Activated CD4-positive, CD25-positive, alpha-beta regulatory T cell (primary cell): ENCODE data around the gene GHR.

Experiments used
- DNase-seq, 4 experiments: peaks; one replicate each; lab custom pipeline; 2025; lab: John Stamatoyannopoulos, UW

GHR gene

GRCh38 chr5:42516282-42517042 lies 93.2 kb downstream of the GHR start:
- no peak for DNase-seq

- DNase-seq = no peak
Measured at GRCh38 chr5:42517164-42517563, 93.9 kb downstream of the GHR start.

DNA sequence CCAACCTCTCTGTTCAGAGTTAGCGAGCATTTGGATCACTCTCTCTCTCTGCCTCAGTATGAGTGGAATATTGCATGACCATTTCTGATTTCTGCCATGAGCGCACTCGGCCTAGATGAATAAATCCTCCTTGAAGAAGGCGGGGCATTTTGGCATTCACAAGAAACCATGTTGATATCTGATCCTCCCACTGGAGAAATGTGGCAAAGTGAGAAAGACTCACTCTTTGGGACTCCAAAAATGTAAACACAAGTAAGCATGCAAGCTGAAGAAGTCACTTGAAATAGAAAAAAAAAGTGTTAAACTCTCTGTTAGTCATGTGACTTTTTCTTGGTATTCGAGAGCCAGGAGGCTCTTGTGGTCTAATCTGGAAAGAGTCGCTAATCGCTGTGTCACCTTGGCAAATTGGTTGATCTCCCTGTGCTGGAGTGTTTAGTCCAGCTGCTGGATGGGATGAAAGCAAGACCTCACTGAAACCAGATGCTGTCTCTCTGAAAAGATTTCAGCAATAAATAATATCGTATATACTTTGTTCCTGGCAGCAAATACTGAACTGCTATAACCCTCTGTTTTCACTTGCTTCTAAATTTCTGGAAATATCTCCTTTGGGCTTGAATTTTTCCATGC lies 95.5 kb downstream of the GHR start:
- no peak for DNase-seq

- DNase-seq = no peak
Measured at GRCh38 chr5:42520203-42520602, 97.0 kb downstream of the GHR start.

DNA sequence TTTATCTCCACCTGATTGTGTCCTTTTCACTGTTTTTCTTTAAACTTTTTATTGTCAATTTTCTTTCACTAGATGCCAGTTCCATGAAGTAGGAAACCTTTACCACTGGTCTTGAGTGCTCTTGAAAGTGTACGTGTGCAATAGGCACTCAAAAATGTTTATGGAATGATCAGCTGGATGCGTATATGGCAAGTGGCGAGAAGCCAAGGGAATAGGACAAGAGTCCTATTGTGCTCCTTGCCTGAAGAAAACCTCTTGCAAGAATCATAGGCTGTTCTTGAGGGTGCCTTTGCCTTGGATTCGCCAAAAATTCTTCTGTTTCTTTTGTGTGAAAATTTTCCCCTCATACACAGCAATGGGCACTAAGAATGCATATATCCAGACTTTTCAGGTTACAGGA lies 97.7 kb downstream of the GHR start:
- DNase-seq = no peak

DNA sequence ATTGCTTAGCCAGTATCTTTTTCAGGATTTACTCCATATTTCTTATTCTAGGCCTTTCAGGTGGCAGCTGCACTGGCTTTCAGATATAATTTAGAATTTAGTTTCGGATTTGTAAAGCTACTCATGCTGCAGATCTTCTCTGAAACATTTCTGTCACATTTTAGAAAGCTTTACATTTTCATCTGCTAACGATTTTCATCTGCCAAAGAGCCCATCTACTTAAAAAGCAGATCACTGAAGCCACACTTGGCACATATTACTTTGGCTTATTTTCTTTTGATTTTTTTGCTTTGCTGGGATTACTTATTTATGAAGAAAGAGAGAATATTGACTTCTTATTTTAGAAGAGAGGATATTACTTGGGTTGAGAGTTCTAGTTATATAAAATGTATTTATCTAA lies 98.2 kb downstream of the GHR start:
- no peak for DNase-seq

DNA sequence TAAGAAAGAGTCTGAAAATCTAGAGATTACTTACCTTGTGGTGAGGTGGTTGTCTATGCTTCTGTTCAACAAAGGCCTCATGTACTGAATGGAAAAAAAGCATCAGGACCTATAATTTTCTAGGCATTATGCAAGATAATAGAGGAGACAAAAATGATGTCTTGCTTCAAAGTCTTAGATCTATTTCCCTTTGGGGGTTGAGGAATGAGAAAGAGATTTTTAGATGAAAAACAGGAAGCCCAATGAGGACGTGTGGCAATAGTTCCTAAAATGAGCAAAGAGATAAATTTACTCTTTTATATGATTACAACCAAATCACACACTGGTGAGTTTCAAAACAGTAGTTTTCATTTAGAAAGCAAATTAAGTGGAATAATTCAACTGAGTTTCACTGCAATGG lies 99.5 kb downstream of the GHR start:
- no peak for DNase-seq

- no peak for DNase-seq
Measured at GRCh38 chr5:42526179-42526578, 102.9 kb downstream of the GHR start.

DNA sequence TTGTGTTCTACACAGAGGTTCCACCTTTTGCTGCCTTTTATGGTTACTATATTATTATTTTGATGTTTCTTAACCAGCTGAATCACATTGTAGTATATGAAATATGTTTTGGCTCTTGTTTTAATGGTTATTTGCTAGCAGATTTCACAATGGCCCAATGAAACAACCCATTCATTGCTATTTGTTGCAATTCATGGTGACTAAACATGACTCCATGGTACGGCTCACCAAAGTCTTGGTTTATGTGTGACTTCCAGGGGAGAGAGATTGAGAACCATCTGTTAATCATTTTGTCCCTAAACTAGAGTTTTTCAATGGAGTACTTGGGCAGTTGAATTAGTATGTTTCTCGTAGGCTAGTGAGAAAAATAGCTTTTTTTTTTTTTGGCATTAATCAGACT lies 108.4 kb downstream of the GHR start:
- no peak for DNase-seq

DNA sequence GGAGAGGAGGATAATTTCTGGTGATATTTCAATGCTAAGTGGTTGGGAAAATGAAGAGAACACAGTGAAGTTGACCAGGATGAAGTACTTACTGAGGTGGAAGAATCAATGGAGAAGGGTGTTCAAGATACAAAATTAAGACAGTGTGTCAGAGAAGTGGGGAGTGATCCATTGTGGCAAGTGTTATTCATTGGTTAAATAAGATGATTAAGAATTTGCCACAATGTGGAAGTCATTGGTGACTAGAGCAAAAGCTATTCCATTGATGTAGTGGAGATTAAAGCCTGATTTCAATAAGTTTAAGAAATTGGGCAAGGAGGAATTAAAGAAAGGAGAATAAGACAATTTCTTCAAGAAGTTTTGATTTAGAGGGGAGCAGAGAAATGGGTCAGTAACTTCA lies 118.9 kb downstream of the GHR start:
- no peak for DNase-seq

DNA sequence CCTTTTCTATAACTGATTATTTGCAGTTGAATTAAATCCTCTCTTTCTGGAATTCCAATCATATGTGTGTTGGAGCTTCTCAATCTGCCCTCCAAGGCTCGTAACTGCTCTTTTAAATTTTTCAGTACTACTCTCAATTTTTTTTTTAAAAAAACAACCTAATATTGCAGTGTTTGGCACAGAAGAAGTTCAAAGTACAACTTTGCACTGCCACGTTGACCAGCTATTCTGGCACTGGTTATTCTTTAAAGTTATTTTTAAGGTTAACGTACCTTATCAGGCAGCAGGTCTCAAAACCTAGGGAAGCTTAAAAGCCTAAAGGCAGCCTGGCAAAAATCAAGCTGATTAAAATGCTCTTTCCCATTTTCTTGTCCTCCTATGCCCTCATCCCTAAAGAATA lies 120.5 kb downstream of the GHR start:
- DNase-seq = no peak

GRCh38 chr5:42545038-42545437 lies 121.8 kb downstream of the GHR start:
- no peak for DNase-seq

- no peak for DNase-seq
Measured at GRCh38 chr5:42547141-42547540, 123.9 kb downstream of the GHR start.

DNA sequence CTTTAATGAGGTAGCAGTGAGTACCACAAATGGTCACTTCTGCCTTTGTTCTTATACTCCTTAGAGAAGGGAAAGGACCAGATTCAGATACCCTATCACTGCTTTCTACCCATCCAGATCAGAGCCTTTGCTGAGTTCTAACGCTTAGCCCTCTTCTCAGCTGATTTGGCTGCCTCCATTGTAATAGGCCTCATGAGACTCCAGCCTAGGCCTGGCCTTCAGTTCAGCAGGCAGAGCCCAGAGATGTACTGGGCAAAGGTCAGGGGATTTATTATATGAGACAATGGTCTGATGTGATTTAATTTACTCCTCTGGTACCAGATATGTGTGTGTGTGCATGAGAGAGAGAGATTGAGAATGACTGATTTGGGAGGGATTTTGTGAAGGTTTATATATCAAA lies 124.7 kb downstream of the GHR start:
- no peak for DNase-seq

DNA sequence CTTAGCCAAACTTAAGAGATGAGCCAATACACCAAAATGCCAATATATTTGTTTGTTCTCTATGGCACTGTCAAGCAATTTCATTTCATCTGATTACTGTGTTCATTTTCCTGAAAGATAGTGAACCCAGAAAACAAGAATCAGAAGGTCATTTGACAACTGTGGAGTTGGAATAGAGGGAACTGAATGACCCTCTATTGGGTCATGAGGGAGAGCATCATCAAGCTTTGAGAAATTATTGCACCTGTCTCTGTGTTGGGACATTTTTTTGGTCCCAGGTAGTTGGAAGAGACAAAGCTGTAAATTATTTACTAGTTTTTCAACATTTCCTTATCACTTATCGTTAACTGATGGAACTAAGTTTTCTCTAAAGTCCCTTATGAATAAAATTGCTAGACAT lies 129.4 kb downstream of the GHR start:
- no peak for DNase-seq

GRCh38 chr5:42553461-42553860 lies 130.2 kb downstream of the GHR start:
- DNase-seq = no peak

GRCh38 chr5:42555010-42555409 lies 131.8 kb downstream of the GHR start:
- DNase-seq = no peak

- no peak for DNase-seq
Measured at GRCh38 chr5:42555797-42556196, 132.6 kb downstream of the GHR start.

- DNase-seq = no peak
Measured at GRCh38 chr5:42557689-42558088, 134.4 kb downstream of the GHR start.

DNA sequence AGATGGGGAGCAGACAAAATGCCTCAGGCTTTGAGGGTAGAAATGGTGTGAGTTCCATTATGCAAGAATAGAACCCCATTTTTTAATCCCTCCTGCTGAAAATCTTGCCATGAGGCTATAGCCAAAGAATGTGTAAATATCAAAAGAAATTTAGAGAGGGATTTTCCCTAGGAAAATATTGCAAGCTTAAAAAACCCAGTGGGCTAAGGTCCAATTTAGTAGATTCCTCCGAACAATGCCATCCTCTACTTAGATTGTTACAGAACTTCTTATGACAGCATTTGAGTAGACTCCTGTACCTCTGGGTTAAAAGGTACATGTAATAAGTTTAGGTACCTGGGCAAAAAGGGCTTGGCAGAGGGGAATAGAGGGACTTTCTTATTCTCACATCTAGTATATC lies 138.4 kb downstream of the GHR start:
- DNase-seq = no peak

- DNase-seq = no peak
Measured at GRCh38 chr5:42564689-42565356, 141.6 kb downstream of the GHR start.

DNA sequence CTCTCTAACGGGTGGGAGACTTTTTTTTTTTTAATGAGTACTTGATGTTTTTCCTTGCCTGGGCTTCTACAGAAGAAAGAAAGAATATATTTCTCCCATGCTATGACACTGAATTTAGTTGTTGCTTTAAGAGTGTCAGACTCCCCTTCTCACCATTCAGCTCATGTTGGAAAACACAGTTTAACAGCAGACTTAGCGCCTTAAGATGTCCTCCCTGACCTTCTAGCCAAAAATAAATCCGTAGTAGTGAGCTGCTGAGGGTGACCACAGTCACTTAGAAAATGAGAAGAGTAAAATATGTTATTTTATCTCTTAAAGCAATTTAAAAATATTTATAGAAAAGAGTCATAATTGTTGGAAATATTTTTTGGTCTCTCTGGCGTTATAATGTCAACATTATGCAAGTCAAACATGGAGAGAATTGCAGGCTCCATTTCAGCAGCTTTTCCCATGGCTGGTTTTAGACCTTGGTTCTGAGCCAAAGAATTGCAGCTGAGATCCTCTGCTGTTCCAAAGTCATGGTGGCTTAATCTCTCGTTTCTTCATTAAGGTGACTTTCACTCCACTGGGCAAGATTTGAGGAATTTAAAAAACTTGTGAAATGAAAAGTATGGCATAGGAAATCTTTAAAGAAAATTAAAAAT lies 143.5 kb downstream of the GHR start:
- DNase-seq = no peak

DNA sequence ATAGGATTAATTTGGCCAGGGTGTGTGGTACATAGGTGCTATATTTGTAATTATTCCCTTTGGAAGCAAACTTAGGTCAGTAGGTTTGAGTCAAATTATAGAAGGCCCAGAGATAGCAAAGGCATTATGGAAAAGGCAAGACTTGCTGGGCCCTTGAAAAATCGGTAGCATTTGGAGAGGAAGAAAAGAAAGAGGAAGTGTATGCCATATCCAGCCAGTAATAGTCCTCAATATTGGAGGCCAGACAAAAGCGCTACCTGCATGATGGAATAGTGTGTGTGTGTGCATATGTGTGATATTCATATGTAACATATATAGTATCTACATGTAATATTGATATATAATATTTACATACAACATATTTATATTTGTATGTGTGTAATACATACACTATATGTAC lies 146.1 kb downstream of the GHR start:
- DNase-seq = no peak
